GM12875 (cell line): Measurements from ENCODE around the gene PAQR7.
A peak's percentile ranks its signal among the peaks of the same experiment; 100 is the strongest.

Experiments used
- H3K4me3 ChIP-seq: one replicate; pipeline ENCODE4 v1.5.1; 2011; ENCODE audit warnings: low read depth, low read length, control low read depth
- TF ChIP-seq, protein P1 (sequence below): IDR thresholded peaks from 2 replicates; pipeline ENCODE4 v1.5.1; 2011; ENCODE audit warnings: low read depth, mild to moderate bottlenecking, control low read depth, inconsistent platforms, low read length, moderate library complexity, borderline replicate concordance; ENCODE audit not compliant: insufficient read depth

The PAQR7 gene

DNA sequence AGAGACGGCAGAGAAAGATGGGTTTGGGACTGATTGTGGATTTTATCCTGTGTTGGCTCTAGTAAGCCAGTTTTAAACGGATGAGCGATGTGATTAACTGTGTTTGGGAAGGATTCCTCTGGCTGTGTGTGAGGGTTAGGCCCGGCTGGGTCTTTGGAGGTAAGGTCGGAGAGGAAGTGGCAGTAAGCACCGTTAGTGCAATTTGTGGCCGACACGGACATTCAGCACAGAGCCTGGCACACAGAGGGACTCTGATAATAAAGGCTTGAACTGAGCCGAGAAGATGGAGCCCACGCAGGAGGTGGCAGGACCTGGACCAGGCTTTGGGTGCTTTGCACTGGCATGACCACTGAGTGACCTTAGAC, 54.4 kb downstream of the PAQR7 start:
- TF ChIP-seq, protein P1, sequence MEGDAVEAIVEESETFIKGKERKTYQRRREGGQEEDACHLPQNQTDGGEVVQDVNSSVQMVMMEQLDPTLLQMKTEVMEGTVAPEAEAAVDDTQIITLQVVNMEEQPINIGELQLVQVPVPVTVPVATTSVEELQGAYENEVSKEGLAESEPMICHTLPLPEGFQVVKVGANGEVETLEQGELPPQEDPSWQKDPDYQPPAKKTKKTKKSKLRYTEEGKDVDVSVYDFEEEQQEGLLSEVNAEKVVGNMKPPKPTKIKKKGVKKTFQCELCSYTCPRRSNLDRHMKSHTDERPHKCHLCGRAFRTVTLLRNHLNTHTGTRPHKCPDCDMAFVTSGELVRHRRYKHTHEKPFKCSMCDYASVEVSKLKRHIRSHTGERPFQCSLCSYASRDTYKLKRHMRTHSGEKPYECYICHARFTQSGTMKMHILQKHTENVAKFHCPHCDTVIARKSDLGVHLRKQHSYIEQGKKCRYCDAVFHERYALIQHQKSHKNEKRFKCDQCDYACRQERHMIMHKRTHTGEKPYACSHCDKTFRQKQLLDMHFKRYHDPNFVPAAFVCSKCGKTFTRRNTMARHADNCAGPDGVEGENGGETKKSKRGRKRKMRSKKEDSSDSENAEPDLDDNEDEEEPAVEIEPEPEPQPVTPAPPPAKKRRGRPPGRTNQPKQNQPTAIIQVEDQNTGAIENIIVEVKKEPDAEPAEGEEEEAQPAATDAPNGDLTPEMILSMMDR = no peak
- H3K4me3 ChIP-seq = peak overlapping the region; percentile 96

DNA sequence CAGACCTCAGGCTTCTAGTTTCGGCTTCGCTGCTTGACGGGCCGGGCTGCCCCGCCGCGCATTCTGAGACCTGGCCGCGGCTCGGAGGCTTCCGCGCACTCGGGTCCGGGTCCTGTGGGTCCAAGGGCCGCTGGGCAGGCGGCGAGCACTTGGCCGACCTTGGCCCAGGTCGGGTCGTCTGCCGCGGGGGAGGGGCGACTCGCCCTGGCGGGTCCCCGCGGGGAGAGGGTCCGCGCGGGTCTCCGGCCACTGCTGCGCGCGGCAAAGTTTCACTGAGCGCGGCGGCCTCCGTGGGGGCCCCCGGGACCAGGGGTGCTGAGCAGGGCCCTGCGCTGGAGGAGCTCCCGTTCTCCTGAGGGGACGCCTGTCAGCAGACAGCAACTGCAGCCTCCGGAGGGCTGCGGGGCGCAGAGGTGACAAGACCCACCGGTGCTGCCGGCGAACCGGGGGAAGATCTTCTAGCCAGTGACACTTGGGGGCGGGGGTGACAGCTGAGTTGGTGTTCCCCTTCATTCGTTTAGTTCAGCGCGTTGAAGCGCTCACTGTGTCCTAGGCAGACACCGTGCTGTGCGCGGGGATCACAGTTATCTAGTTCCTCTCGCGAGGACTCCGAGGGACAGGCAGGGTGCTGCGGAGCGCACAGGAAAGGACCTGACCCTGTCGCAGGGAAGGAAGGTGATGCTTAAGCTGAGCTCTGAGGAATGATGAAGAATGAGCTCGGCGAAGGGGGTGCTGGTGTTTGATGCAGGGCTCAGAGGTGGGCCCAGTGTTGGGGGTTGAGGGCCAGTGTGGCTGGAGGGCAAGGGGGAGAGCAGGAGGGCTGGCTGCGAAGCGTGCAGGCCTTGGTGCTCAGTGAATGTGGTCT, 55.0 kb downstream of the PAQR7 start:
- TF ChIP-seq, protein P1 = no peak

DNA sequence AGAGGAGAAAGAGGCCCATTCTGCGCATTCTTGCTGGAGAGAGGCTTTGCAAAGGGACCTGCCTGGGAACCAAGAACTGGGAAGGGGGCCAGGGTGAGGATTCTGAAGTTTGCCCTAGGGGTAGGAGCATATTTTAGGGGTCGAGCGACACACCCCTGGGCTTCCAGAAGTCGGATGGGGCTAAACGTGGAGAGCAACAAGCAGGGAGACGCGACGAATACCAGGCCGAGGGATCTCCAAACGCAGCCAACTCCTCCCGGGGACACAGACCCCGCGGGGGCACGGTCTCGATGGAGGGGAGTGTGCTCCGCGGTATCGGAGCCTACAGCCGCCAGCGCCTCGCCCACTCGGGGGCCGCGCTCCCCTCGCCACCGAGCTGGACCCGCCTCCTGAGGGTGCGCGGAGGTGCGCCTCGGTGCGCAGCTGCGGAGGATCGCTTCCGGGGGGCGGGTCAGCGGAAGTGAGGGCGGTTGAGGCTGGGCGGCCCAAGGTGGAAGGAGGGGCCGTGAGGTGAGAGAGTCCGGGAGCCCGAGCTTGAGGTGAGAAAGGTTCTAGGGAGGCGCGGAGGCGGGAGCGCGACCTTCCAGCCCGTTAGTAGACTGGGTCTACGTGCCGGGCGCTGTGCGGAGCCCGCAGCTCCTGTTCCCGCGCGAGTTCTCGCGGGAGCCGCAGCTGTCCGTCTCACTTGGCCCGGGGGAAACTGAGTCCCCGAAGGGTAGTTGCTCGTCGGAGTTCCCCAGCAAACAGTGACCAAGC, 55.8 kb downstream of the PAQR7 start, which contains the start of gene MTFR1L:
Gene MTFR1L, plus strand, starts transcription at position 464 of the 756 bp plus-strand sequence. CDS start 3,151 bp downstream, outside the sequence.
- peak within 1 kb of the TSS; percentile 96 for H3K4me3 ChIP-seq
- TF ChIP-seq, protein P1 = no peak

More for the DNA sequence above, 55.0 kb downstream of the PAQR7 start:
- H3K4me3 ChIP-seq = peak overlapping the region; percentile 96

DNA sequence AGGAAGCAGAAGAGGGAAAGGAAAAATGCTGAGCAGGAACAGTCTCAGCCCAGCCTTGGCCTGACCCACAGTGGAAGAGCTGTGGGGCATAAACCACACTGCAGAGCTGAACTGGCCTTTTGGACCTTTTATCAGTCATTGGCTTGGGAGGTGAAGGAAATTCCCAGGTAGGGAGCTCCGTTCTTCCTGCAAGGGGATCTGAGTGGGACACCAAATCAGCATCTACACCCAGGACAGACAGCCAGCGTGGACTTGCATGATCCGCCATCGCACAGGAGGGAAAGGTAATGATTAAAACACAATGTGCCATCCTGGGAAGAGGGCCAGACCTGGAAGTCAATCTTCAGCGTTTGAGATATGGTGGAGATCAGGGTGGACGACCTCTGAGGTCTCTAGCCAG, 56.9 kb downstream of the PAQR7 start:
- no peak overlapping the region for H3K4me3 ChIP-seq

DNA sequence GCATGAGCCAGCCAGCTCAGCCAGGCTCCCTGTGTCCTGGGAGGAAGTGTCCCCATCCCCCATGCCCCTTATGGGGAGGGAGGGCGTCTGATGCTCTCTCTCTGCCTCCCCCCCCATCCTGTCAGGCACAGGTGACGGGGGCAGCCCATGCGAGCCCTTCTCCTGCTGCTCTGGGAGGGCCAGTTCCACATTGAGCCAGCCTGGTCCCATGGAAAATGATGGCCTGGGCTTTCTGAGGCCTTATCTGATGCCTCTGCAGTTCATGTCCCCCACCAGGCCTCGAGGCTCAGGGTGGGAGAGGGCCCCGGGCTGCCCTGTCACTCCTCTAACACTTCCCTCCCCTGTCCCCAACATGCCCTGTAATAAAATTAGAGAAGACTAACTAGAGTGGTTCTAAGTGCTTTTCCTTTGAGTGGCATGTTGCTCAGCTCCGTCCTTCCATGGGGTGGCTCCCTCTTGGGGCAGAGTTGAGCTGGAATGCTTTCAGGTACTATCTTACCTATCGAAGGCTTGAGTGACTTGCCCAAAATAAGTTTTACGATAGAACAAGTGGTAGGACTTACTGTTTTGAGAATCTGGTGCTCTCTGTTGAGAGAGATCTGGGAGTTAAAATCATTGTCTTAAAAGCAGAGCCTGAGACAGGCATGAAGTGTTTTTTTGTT, 57.5 kb downstream of the PAQR7 start:
- TF ChIP-seq, protein P1 = no peak
- H3K4me3 ChIP-seq = no peak overlapping the region

More for the DNA sequence above, 56.9 kb downstream of the PAQR7 start:
- TF ChIP-seq, protein P1 = no peak

DNA sequence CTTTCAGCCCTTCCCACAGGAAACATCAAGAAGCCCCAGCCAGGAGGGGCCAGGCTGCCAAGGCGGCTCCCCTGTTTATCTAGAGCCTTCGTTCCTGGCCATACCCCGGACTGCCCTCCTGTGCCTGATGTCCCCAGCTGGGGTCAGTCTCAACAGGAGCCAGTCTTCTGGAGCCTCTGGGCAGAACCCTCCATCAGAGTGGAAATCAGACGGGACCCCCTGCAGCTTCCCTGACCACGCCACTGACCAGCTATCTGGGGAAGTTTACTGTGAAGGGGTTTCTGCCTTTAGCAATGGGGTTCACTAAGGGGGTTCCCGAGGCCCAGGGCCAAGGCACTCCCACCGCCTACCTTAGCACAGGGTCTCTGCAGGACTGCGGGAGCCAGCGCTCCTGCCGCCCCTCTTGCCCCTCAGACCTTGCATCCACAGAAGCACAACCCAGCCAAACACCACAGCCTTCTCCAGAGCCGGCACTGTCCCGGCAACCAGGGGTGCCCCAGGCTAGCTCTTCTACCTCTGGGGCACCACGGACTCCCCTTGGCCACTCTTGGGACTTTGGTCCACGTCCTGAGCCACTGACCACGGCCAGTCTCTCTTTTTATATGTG, 59.3 kb downstream of the PAQR7 start:
- H3K4me3 ChIP-seq = no peak overlapping the region
- TF ChIP-seq, protein P1 = no peak
